HepG2 (cell line): ENCODE measurements around the gene NAV3. TPM values are rescaled to one million over a fixed set of nuclear protein-coding genes. Genes with fewer than 3 reads are reported as not detected.

Source experiments
- ATAC-seq: fragments of 200-7000 bp; cut with Tn5 transposase; 3 replicates; pipeline ENCODE4 v1.9.1; 2020; ENCODE audit warnings: mild to moderate bottlenecking, moderate library complexity
- BruUV-seq: library from RNA; stranded (reverse); fragments of 400-500 nt; replicated peaks from 2 replicates; lab custom pipeline; 2021; lab: Mats Ljungman, UMichigan
- CTCF ChIA-PET: fragments of 300-600 bp; formaldehyde crosslinking; extraction: SDS; loops from one replicate; lab custom pipeline; 2021; ENCODE audit warnings: low total read pairs, inconsistent platforms, low intra/inter-chr PET ratio; lab: Yijun Ruan, JAX
- POLR2A ChIA-PET: fragments of 350-600 bp; sonication (Branson Sonifier 250); formaldehyde crosslinking; loops from one replicate; lab custom pipeline; 2020; ENCODE audit warnings: antibody characterized with exemption, inconsistent platforms; lab: Yijun Ruan, JAX
- DNase-seq: peaks from one replicate; pipeline ENCODE4 v3.0.0-alpha.2; 2015; ENCODE audit warnings: low spot score
- FAIRE-seq: peaks from 3 replicates; lab custom pipeline; 2011; peaks lifted over from hg19 to GRCh38; lab: Jason Lieb, UNC
- H2AFZ ChIP-seq: one replicate; pipeline ENCODE4 v1.6.1; 2011; ENCODE audit warnings: low read length, inconsistent platforms
- H3K27ac ChIP-seq: fragments of 300-600 bp; 3 replicates; pipeline ENCODE4 v1.8.0; 2011; ENCODE audit warnings: mixed run types, mild to moderate bottlenecking, mixed read lengths, low read length, inconsistent platforms; ENCODE audit not compliant: insufficient read depth; ENCODE audit errors: extremely low read length
- H3K27me3 ChIP-seq, 2 experiments: fragments of 200-600 bp in 1 of 2; 2 replicates in 1 of 2; 3 replicates in 1 of 2; pipeline versions ENCODE4 v1.6.0 to v1.8.0; 2011; ENCODE audit warnings: low read length in 2 of 2, mild to moderate bottlenecking in 2 of 2, moderate library complexity in 2 of 2, inconsistent platforms in 1 of 2; ENCODE audit not compliant: insufficient read depth in 2 of 2, control insufficient read depth in 1 of 2
- H3K36me3 ChIP-seq, 2 experiments: fragments of 200-600 bp in 1 of 2; replicated peaks in 1 of 2; 2 replicates in 1 of 2; 3 replicates in 1 of 2; pipeline versions ENCODE4 v1.5.1 to v1.8.0; 2011; ENCODE audit warnings: low read length in 2 of 2, inconsistent platforms in 1 of 2; ENCODE audit not compliant: insufficient read depth in 2 of 2, control insufficient read depth in 1 of 2
- H3K4me1 ChIP-seq: 2 replicates; pipeline ENCODE4 v1.5.1; 2012; ENCODE audit warnings: low read length, inconsistent platforms; ENCODE audit not compliant: insufficient read depth
- H3K4me2 ChIP-seq: 2 replicates; pipeline ENCODE4 v1.6.0; 2011; ENCODE audit warnings: low read depth, low read length, inconsistent platforms
- H3K4me3 ChIP-seq, 3 experiments: fragments of 200-600 bp in 1 of 3; sonication (generic), shearing (Covaris generic) in 1 of 3; replicated peaks in 1 of 3; 2 replicates each; pipeline ENCODE4 v1.5.1; 2011 to 2016; ENCODE audit warnings: low read length in 3 of 3, inconsistent platforms in 2 of 3, low read depth in 2 of 3, mild to moderate bottlenecking in 2 of 3, control low read depth in 1 of 3, mixed read lengths in 1 of 3; ENCODE audit not compliant: insufficient read depth in 1 of 3
- H3K79me2 ChIP-seq: one replicate; pipeline ENCODE4 v1.6.1; 2011; ENCODE audit warnings: low read length, inconsistent platforms; ENCODE audit not compliant: insufficient read depth
- H3K9ac ChIP-seq: 2 replicates; pipeline ENCODE4 v1.6.0; 2011; ENCODE audit warnings: mild to moderate bottlenecking, low read depth, low read length, inconsistent platforms; ENCODE audit not compliant: insufficient read depth
- H3K9me3 ChIP-seq: 2 replicates; pipeline ENCODE4 v1.5.1; 2012; ENCODE audit warnings: mild to moderate bottlenecking, low read length
- H4K20me1 ChIP-seq: 2 replicates; pipeline ENCODE4 v1.6.0; 2011; ENCODE audit warnings: inconsistent platforms, mild to moderate bottlenecking, low read length, moderate library complexity; ENCODE audit not compliant: insufficient read depth
- DR1 ChIP-seq: sonication (generic); formaldehyde crosslinking; IDR thresholded peaks from 2 replicates; pipeline ENCODE4 v1.8.0; 2021; ENCODE audit warnings: mild to moderate bottlenecking, missing genetic modification reagents, inconsistent platforms
- FLYWCH1 ChIP-seq: sonication (generic); formaldehyde crosslinking; IDR thresholded peaks from 2 replicates; pipeline ENCODE4 v1.8.1; 2023; ENCODE audit warnings: mild to moderate bottlenecking, missing genetic modification reagents
- ISL2 ChIP-seq: sonication (generic); formaldehyde crosslinking; IDR thresholded peaks from 2 replicates; pipeline ENCODE4 v1.5.0; 2020; ENCODE audit warnings: missing genetic modification reagents
- KDM5B ChIP-seq: sonication (generic); formaldehyde crosslinking; IDR thresholded peaks from 2 replicates; pipeline ENCODE4 v1.4.0; 2020; ENCODE audit warnings: missing genetic modification reagents, mild to moderate bottlenecking, borderline replicate concordance
- MXI1 ChIP-seq: IDR thresholded peaks from 3 replicates; pipeline ENCODE4 v1.6.1; 2012; ENCODE audit warnings: low read depth, low read length, inconsistent platforms, borderline replicate concordance
- NRL ChIP-seq: sonication (generic); formaldehyde crosslinking; IDR thresholded peaks from 2 replicates; pipeline ENCODE4 v1.5.0; 2020; ENCODE audit warnings: missing genetic modification reagents, mild to moderate bottlenecking, moderate library complexity, borderline replicate concordance
- POGZ ChIP-seq: sonication (generic); formaldehyde crosslinking; IDR thresholded peaks from 2 replicates; pipeline ENCODE4 v1.4.0; 2020; ENCODE audit warnings: mild to moderate bottlenecking, missing genetic modification reagents
- RXRA ChIP-seq: sonication (generic); formaldehyde crosslinking; IDR thresholded peaks from 2 replicates; pipeline ENCODE4 v1.5.1; 2020; ENCODE audit warnings: missing genetic modification reagents
- SP4 ChIP-seq: sonication (generic); formaldehyde crosslinking; IDR thresholded peaks from 2 replicates; pipeline ENCODE4 v1.8.1; 2023; ENCODE audit warnings: mild to moderate bottlenecking, missing genetic modification reagents
- STAT6 ChIP-seq: sonication (generic); formaldehyde crosslinking; IDR thresholded peaks from 2 replicates; pipeline ENCODE4 v1.4.0; 2020; ENCODE audit warnings: missing genetic modification reagents, mild to moderate bottlenecking, borderline replicate concordance
- ZNF549 ChIP-seq: sonication (generic); formaldehyde crosslinking; IDR thresholded peaks from 2 replicates; pipeline ENCODE4 v1.5.0; 2020; ENCODE audit warnings: missing genetic modification reagents
- ZNF720 ChIP-seq: sonication (generic); formaldehyde crosslinking; IDR thresholded peaks from 2 replicates; pipeline ENCODE4 v1.4.0; 2020; ENCODE audit warnings: missing genetic modification reagents
- in situ Hi-C: cut with HindIII; loops from 2 replicates; pipeline ENCODE4 v1.10.0; 2017; ENCODE audit warnings: low pct_unique_long_range_greater_than_20kb; ENCODE audit not compliant: extremely low pct_ligation_motif_present
- intact Hi-C: fragments of 100-400 bp; cut with micrococcal nuclease; formaldehyde crosslinking; loops from one replicate; pipeline ENCODE4 v1.10.0; 2022; ENCODE audit not compliant: unreplicated experiment
- polyA plus RNA-seq, 8 experiments: library from polyadenylated mRNA; depleted of rRNA in 3 of 8; stranded (reverse) in 7 of 8; unstranded in 1 of 8; fragments of >200 nt; fragmentation: Illumina TruSeq in 4 of 8; extraction: Trizol in 4 of 8; gene quantifications; 2 replicates each; pipeline versions ENCODE4 v1.2.1 to v1.2.3, GENCODE V29; 2011 to 2016; ENCODE audit warnings: low read depth in 4 of 8, missing spikeins in 1 of 8, mixed read lengths in 1 of 8; ENCODE audit not compliant: insufficient read depth in 1 of 8
- total RNA-seq, 5 experiments: library from RNA; depleted of rRNA; stranded (reverse); fragments of >200 nt; fragmentation: Illumina TruSeq; extraction: Trizol; gene quantifications; 2 replicates each; pipeline ENCODE4 v1.2.3, GENCODE V29; 2016; ENCODE audit warnings: low read depth in 1 of 5

The NAV3 gene
- total and polyA plus RNA-seq, 2 of the 13 experiments (the other 11 are each of a cell fraction or from before 2014, with no cell fraction given), result 0.01 to 0.18 TPM

- Histone ChIP-seq H3K36me3 (no peaks in the 10 kb centered on the region), H3K4me3 (no peak overlapping the region), H2AFZ (no peak overlapping the region), H3K79me2 (no peaks in the 10 kb centered on the region), H3K4me2 (no peak overlapping the region), H4K20me1 (no peaks in the 10 kb centered on the region), H3K27me3 (no peaks in the 10 kb centered on the region), H3K9me3 (no peaks in the 10 kb centered on the region), H3K4me1 (no peaks in the 10 kb centered on the region), H3K27ac (no peak overlapping the region), H3K9ac (no peak overlapping the region)
- BruUV-seq, result no TSS peak
- DNase-seq, result no peak
- in situ Hi-C loops (no loop called here), intact Hi-C loops (no loop called here)
- no peak for TF ChIP-seq NRL (CRISPR knock-in tag)
- no peak for TF ChIP-seq ZNF720 (CRISPR knock-in tag)
- TF ChIP-seq RXRA, result no peak
- no peak for TF ChIP-seq FLYWCH1
- TF ChIP-seq STAT6 (CRISPR knock-in tag), result no peak
- no peak for TF ChIP-seq KDM5B (CRISPR knock-in tag)
- TF ChIP-seq MXI1, result no peak
- no peak for TF ChIP-seq ISL2
- TF ChIP-seq POGZ, result no peak
- no peak for TF ChIP-seq SP4 (CRISPR knock-in tag)
- TF ChIP-seq DR1, result no peak
- TF ChIP-seq ZNF549 (CRISPR knock-in tag), result no peak
- ChIA-PET POLR2A (no interaction called here), CTCF (no interaction called here)
- no peak for ATAC-seq
- no peak for FAIRE-seq
Observed at GRCh38 chr12:77785211-77785610, 45.5 kb upstream of the NAV3 start.
